Measurements from ENCODE around the gene KLRF2.

The KLRF2 gene

DNA sequence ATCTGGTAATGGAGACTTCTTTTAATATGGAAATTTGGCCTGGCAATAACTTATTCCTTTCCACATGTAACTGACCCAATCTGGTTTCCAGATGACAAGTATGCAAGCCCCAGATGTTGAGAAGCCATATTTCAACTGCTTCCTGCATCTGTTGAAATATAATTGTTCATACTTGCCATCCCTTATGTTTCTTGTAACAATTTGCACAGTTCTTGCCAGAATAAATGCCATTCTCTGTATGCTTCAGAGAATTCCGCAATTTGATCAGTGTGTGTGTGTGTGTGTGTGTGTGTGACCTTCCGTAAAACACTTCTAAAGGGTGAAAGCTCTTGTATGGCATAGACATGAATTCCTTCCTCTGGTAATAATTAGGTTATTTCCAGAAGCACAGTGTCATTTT lies 52.7 kb downstream of the KLRF2 start (continued):
- no peak for TF ChIP-seq ZNF555 (tag by site-specific recombination; conservative IDR thresholded peaks at IDR 0.05)

DNA sequence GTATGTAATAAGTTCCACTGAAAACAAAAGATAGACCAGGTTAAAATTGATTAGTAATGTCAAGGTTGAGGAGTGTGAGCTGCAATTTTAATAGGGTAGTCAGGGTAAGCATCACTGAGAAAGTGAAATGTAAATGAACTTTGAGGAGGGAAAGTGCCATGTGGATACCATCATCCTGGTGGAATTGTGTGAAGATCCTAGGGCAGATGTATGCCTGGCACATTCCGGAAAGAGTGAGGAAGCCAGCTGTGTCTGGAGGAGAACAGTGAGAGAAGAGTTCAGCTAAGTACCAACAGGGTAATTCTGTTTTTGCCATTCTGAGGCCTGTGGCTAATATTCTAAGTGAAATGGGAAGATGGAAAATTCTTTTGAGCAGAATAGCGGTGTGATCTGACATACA lies 53.7 kb downstream of the KLRF2 start:
- Histone ChIP-seq H3K9me3 (ENCODE audit: control insufficient read depth, insufficient read depth, low read depth, low read length) (no peaks in the 10 kb centered on the region; the same call in 1 of the 2 replicates), H3K4me1 (ENCODE audit: control insufficient read depth, insufficient read depth, low read length) (no peaks in the 10 kb centered on the region), H3K27ac (ENCODE audit: extremely low read depth, low read depth, low read length) (no peak overlapping the region), H3K36me3 (ENCODE audit: control insufficient read depth in 2 of 2, insufficient read depth in 1 of 2, low read length in 2 of 2) (no peaks in the 10 kb centered on the region), H3K4me3 (ENCODE audit: low read depth, low read length) (no peak overlapping the region)
- TF ChIP-seq, protein P1, sequence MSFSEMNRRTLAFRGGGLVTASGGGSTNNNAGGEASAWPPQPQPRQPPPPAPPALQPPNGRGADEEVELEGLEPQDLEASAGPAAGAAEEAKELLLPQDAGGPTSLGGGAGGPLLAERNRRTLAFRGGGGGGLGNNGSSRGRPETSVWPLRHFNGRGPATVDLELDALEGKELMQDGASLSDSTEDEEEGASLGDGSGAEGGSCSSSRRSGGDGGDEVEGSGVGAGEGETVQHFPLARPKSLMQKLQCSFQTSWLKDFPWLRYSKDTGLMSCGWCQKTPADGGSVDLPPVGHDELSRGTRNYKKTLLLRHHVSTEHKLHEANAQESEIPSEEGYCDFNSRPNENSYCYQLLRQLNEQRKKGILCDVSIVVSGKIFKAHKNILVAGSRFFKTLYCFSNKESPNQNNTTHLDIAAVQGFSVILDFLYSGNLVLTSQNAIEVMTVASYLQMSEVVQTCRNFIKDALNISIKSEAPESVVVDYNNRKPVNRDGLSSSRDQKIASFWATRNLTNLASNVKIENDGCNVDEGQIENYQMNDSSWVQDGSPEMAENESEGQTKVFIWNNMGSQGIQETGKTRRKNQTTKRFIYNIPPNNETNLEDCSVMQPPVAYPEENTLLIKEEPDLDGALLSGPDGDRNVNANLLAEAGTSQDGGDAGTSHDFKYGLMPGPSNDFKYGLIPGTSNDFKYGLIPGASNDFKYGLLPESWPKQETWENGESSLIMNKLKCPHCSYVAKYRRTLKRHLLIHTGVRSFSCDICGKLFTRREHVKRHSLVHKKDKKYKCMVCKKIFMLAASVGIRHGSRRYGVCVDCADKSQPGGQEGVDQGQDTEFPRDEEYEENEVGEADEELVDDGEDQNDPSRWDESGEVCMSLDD (tag by site-specific recombination; IDR thresholded peaks at IDR 0.05): no peak
- no peak for TF ChIP-seq ZNF391 (tag by site-specific recombination; IDR thresholded peaks at IDR 0.05; ENCODE audit: borderline replicate concordance, low read depth)
- TF ChIP-seq ZNF747 (tag by site-specific recombination; IDR thresholded peaks at IDR 0.05): no peak
- no peak for TF ChIP-seq ZNF658 (tag by site-specific recombination; IDR thresholded peaks at IDR 0.05)
- no peak for TF ChIP-seq ZSCAN16 (tag by site-specific recombination; IDR thresholded peaks at IDR 0.05)
- TF ChIP-seq ZNF394 (tag by site-specific recombination; IDR thresholded peaks at IDR 0.05; ENCODE audit: borderline replicate concordance): no peak
- POLR2A ChIA-PET: no interaction called here
- CTCF ChIA-PET: no interaction called here

DNA sequence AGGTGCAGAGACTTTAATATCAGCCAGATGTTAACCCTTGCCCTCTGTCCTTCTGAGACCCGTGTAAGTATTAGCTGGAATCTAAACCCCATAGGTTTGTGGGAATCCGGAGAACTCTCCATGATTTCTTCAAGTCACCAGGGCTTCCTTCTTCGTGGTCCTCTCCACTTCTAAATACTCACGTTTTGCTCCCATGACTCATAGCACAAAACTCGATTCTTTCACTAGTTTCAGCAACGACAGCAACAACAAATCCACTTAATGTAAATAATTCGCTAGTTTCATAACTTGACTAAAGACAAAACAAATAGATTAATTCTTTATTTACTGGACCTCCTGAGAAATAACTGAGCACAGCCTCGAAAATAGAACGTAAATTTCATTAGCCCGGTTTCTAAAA lies 55.3 kb downstream of the KLRF2 start:
- no peaks in the 10 kb centered on the region; the same call in 1 of the 2 replicates for H3K9me3 ChIP-seq (ENCODE audit: control insufficient read depth, insufficient read depth, low read depth, low read length)
- CTCF ChIA-PET: no interaction called here
- TF ChIP-seq, protein P2, sequence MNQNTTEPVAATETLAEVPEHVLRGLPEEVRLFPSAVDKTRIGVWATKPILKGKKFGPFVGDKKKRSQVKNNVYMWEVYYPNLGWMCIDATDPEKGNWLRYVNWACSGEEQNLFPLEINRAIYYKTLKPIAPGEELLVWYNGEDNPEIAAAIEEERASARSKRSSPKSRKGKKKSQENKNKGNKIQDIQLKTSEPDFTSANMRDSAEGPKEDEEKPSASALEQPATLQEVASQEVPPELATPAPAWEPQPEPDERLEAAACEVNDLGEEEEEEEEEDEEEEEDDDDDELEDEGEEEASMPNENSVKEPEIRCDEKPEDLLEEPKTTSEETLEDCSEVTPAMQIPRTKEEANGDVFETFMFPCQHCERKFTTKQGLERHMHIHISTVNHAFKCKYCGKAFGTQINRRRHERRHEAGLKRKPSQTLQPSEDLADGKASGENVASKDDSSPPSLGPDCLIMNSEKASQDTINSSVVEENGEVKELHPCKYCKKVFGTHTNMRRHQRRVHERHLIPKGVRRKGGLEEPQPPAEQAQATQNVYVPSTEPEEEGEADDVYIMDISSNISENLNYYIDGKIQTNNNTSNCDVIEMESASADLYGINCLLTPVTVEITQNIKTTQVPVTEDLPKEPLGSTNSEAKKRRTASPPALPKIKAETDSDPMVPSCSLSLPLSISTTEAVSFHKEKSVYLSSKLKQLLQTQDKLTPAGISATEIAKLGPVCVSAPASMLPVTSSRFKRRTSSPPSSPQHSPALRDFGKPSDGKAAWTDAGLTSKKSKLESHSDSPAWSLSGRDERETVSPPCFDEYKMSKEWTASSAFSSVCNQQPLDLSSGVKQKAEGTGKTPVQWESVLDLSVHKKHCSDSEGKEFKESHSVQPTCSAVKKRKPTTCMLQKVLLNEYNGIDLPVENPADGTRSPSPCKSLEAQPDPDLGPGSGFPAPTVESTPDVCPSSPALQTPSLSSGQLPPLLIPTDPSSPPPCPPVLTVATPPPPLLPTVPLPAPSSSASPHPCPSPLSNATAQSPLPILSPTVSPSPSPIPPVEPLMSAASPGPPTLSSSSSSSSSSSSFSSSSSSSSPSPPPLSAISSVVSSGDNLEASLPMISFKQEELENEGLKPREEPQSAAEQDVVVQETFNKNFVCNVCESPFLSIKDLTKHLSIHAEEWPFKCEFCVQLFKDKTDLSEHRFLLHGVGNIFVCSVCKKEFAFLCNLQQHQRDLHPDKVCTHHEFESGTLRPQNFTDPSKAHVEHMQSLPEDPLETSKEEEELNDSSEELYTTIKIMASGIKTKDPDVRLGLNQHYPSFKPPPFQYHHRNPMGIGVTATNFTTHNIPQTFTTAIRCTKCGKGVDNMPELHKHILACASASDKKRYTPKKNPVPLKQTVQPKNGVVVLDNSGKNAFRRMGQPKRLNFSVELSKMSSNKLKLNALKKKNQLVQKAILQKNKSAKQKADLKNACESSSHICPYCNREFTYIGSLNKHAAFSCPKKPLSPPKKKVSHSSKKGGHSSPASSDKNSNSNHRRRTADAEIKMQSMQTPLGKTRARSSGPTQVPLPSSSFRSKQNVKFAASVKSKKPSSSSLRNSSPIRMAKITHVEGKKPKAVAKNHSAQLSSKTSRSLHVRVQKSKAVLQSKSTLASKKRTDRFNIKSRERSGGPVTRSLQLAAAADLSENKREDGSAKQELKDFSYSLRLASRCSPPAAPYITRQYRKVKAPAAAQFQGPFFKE (tag by site-specific recombination; IDR thresholded peaks at IDR 0.05; ENCODE audit: borderline replicate concordance): no peak
- TF ChIP-seq ZNF302 (tag by site-specific recombination; IDR thresholded peaks at IDR 0.05; ENCODE audit: low read depth) (no peak), ZNF140 (tag by site-specific recombination; IDR thresholded peaks at IDR 0.05) (no peak), KLF10 (tag by site-specific recombination; IDR thresholded peaks at IDR 0.05) (no peak)
- no peak overlapping the region for H3K4me3 ChIP-seq (ENCODE audit: low read depth, low read length)
- H3K27ac ChIP-seq (ENCODE audit: extremely low read depth, low read depth, low read length): no peak overlapping the region
- no peaks in the 10 kb centered on the region for H3K36me3 ChIP-seq (ENCODE audit: control insufficient read depth in 2 of 2, insufficient read depth in 1 of 2, low read length in 2 of 2)
- POLR2A ChIA-PET: no interaction called here
- no peaks in the 10 kb centered on the region for H3K4me1 ChIP-seq (ENCODE audit: control insufficient read depth, insufficient read depth, low read length)

DNA sequence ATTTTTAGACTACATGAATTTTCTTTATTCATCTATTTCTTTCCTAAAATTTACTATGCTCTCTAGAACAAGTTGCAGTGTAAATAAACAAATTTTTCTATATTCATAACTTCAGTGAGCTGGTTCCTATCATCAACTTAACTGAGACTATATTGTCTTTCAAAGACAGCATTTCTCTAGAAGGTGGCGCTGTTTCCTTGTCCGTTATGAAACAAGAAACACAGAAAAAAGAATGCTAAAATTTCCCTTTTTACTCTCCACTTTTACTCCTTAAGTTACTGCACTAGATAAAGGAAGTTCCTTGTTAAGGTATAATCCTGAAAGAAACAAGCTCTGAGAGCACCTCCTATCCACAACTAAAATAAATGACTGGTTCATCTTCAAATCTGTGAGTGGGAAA lies 59.1 kb downstream of the KLRF2 start:
- H3K4me1 ChIP-seq (ENCODE audit: control insufficient read depth, insufficient read depth, low read length): no peaks in the 10 kb centered on the region; the same call in 1 of the 2 replicates
- no peak overlapping the region for H3K4me3 ChIP-seq (ENCODE audit: low read depth, low read length)
- no peaks in the 10 kb centered on the region for H3K36me3 ChIP-seq (ENCODE audit: control insufficient read depth in 2 of 2, insufficient read depth in 1 of 2, low read length in 2 of 2)
- H3K27ac ChIP-seq (ENCODE audit: extremely low read depth, low read depth, low read length): no peak overlapping the region
- H3K9me3 ChIP-seq (ENCODE audit: control insufficient read depth, insufficient read depth, low read depth, low read length): no peaks in the 10 kb centered on the region; the same call in 1 of the 2 replicates
- POLR2A ChIA-PET: no interaction called here
- CTCF ChIA-PET: interaction anchor here (0.6 to 1.2 kb wide), 4 partner anchors 19 to 248 kb away, joined by 3 to 4 read pairs (median 3); partner anchors contain the start of gene CLEC12B
- TF ChIP-seq, protein P3, sequence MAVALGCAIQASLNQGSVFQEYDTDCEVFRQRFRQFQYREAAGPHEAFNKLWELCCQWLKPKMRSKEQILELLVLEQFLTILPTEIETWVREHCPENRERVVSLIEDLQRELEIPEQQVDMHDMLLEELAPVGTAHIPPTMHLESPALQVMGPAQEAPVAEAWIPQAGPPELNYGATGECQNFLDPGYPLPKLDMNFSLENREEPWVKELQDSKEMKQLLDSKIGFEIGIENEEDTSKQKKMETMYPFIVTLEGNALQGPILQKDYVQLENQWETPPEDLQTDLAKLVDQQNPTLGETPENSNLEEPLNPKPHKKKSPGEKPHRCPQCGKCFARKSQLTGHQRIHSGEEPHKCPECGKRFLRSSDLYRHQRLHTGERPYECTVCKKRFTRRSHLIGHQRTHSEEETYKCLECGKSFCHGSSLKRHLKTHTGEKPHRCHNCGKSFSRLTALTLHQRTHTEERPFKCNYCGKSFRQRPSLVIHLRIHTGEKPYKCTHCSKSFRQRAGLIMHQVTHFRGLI (tag by site-specific recombination; IDR thresholded peaks at IDR 0.05): no peak
- TF ChIP-seq GFI1B (tag by site-specific recombination; IDR thresholded peaks at IDR 0.05): no peak
- TF ChIP-seq, protein P1 (tag by site-specific recombination; IDR thresholded peaks at IDR 0.05): no peak
- no peak for TF ChIP-seq ZNF776 (tag by site-specific recombination; IDR thresholded peaks at IDR 0.05; ENCODE audit: borderline replicate concordance)
- no peak for TF ChIP-seq ZNF114 (tag by site-specific recombination; IDR thresholded peaks at IDR 0.05)

Measured in HEK293 (cell line).